ENCODE measurements around the gene NUP153. TPM values are rescaled to one million over a fixed set of nuclear protein-coding genes. Genes with fewer than 3 reads are reported as not detected.

The NUP153 gene
- total and polyA plus RNA-seq, 4 donors = 6.2 to 50.2 (median 21.9) TPM

DNA sequence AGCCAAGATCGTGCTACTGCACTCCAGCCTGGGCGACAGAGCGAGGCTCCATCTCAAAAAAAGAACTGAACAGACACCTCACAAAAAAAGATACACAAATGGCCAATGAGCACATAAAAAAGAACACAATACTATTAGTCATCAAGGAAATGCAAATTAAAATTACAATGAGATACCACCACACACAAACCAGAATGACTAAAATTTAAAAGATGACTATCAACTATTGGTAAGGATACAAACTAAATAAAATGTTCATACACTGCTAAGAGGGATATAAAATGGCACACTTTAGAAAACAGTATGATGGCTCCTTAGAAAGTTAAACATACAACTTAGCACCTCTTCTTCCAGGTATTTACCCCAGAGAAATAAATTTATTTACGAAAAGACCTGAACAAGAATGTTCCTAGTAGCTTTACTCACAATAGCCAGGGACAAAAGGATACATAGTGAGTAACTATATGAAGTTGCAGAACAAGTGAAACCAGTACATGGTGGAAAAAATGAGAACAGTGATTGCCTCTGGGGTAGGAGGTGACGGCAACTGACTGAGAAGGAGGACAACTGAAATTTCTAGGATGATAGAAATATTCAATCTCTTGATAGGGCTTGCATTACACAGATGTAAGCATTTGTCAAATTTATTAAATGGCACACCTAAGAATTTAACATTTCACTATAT is 53.4 kb downstream of the NUP153 start:
- no peaks in the 10 kb centered on the region for H3K4me1 ChIP-seq (ENCODE audit: control insufficient read depth in 5 of 5, insufficient read depth in 5 of 5, low read length in 5 of 5)
- 78% methylated on average over 5 of the region's 5 CpGs for WGBS, 2 donors
- TF ChIP-seq CTCF (IDR thresholded peaks at IDR 0.05; ENCODE audit: control extremely low read depth, extremely low read depth) = no peak
- H3K4me3 ChIP-seq = no peak overlapping the region
- DNase-seq (no peak), ATAC-seq (ENCODE audit: insufficient read depth, low FRiP score) (no peak)
- no peaks in the 10 kb centered on the region for H3K27me3 ChIP-seq (ENCODE audit: control insufficient read depth in 3 of 3, insufficient read depth in 3 of 3, low read length in 2 of 3)
- H3K27ac ChIP-seq (ENCODE audit: low read depth in 1 of 2, low read length in 1 of 2) = no peak overlapping the region
- H3K9me3 ChIP-seq (ENCODE audit: control insufficient read depth in 4 of 4, insufficient read depth in 3 of 4, low read length in 3 of 4) = no peaks in the 10 kb centered on the region
- peaks cover 6 to 19% (median 11%) of the 10 kb centered on the region in 4 donors for H3K36me3 ChIP-seq (ENCODE audit: control insufficient read depth in 4 of 4, insufficient read depth in 4 of 4, low read length in 4 of 4)
- no peak overlapping the region for H3K9ac ChIP-seq (ENCODE audit: insufficient read depth in 1 of 2, low read length in 2 of 2)

DNA sequence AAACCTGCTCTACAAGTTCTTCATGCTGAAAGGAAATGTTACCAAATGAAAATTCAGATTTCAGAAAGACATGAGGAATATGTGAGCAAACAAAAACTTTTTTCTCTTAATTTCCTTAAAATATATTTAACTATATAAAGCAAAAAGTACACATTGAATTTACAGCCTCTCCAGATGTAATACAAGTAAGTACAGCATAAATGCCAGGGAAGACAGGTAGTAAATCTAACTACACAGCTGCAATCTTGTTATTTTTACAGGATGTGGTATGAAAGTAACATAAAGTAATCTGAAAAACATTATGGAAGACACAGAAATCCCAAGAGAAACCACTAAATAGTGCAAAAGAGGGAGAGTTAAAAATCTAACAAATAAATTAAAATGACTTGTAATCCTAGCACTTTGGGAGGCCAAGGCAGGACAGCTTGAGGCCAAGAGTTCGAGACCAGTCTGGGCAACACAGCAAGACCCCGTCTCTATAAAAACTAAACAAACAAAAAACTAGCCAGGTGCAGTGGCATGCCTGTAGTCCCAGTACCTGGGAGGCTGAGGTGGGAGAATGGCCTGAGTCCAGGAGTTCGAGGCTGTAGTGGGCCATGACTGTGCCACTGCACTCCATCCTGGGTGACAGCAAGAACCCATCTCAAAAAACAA is 55.9 kb downstream of the NUP153 start:
- no peak for ATAC-seq (ENCODE audit: insufficient read depth, low FRiP score)
- H3K36me3 ChIP-seq (ENCODE audit: control insufficient read depth in 4 of 4, insufficient read depth in 4 of 4, low read length in 4 of 4) = peaks cover 11 to 31% (median 15%) of the 10 kb centered on the region in 4 donors
- WGBS, 2 donors = 91 to 96% methylated on average over 3 of the region's 3 CpGs

DNA sequence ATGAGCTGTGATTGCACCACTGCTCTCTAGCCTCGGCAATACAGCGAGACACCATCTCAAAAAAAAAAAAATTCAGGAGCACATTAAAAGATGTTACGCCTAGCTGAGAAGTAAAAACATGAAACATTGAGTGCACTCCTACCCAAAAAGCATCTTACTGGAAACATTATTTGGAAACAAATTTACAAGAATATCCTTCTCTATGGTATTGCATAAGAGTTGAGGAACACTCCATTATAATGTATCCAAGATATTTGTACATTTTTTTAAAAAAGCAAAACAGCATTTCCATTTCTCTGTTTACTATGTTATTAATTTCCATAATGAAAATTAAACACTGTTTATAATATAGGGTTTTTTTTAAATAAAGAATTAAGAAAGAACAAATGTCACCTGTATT is 58.0 kb downstream of the NUP153 start:
- Histone ChIP-seq H3K9ac (ENCODE audit: insufficient read depth in 1 of 2, low read length in 2 of 2) (no peak overlapping the region), H3K4me3 (no peak overlapping the region), H3K4me1 (ENCODE audit: control insufficient read depth in 5 of 5, insufficient read depth in 5 of 5, low read length in 5 of 5) (no peaks in the 10 kb centered on the region), H3K27ac (ENCODE audit: low read depth in 1 of 2, low read length in 1 of 2) (no peak overlapping the region), H3K36me3 (ENCODE audit: control insufficient read depth in 4 of 4, insufficient read depth in 4 of 4, low read length in 4 of 4) (peaks cover 19 to 42% (median 26%) of the 10 kb centered on the region in 4 donors), H3K9me3 (ENCODE audit: control insufficient read depth in 4 of 4, insufficient read depth in 3 of 4, low read length in 3 of 4) (no peaks in the 10 kb centered on the region), H3K27me3 (ENCODE audit: control insufficient read depth in 3 of 3, insufficient read depth in 3 of 3, low read length in 2 of 3) (no peaks in the 10 kb centered on the region)
- DNase-seq (no peak), ATAC-seq (ENCODE audit: insufficient read depth, low FRiP score) (no peak)
- WGBS, 2 donors = 90 to 96% methylated on average over 3 of the region's 3 CpGs
- TF ChIP-seq CTCF (IDR thresholded peaks at IDR 0.05; ENCODE audit: control extremely low read depth, extremely low read depth) = no peak

More for the DNA sequence above, 55.9 kb downstream of the NUP153 start:
- Histone ChIP-seq H3K27me3 (ENCODE audit: control insufficient read depth in 3 of 3, insufficient read depth in 3 of 3, low read length in 2 of 3) (no peaks in the 10 kb centered on the region), H3K9me3 (ENCODE audit: control insufficient read depth in 4 of 4, insufficient read depth in 3 of 4, low read length in 3 of 4) (no peaks in the 10 kb centered on the region), H3K4me1 (ENCODE audit: control insufficient read depth in 5 of 5, insufficient read depth in 5 of 5, low read length in 5 of 5) (no peaks in the 10 kb centered on the region), H3K27ac (ENCODE audit: low read depth in 1 of 2, low read length in 1 of 2) (no peak overlapping the region), H3K4me3 (no peak overlapping the region), H3K9ac (ENCODE audit: insufficient read depth in 1 of 2, low read length in 2 of 2) (no peak overlapping the region)
- DNase-seq = peak in 1 of 3 donors; percentile 6
- TF ChIP-seq CTCF (IDR thresholded peaks at IDR 0.05; ENCODE audit: control extremely low read depth, extremely low read depth) = no peak

All from lung (tissue), 12 donors.